Mononuclear cell (primary cell): Measurements from ENCODE around the gene SUSD2. TPM values are rescaled to one million over a fixed set of nuclear protein-coding genes. Genes with fewer than 3 reads are reported as not detected.
"Not testable (repeated sequence)": the region's sequence is repeated elsewhere in the genome, so short reads cannot be mapped to it uniquely, and the experiment has no call there.

Source experiments
- H3K27me3 ChIP-seq: 2 replicates; pipeline ENCODE4 v1.6.0; 2011; ENCODE audit warnings: low read length, control low read depth; ENCODE audit not compliant: insufficient read depth
- H3K4me1 ChIP-seq: 2 replicates; pipeline ENCODE4 v1.5.1; 2011; ENCODE audit warnings: mild to moderate bottlenecking, low read length, control low read depth; ENCODE audit not compliant: insufficient read depth
- H3K4me3 ChIP-seq: 2 replicates; pipeline ENCODE4 v1.5.1; 2011; ENCODE audit warnings: mild to moderate bottlenecking, low read length, moderate library complexity
- H3K9me3 ChIP-seq: 2 replicates; pipeline ENCODE4 v1.5.1; 2011; ENCODE audit warnings: low read depth, mild to moderate bottlenecking, control low read depth, low read length
- total RNA-seq: library from RNA; depleted of rRNA; stranded (reverse); fragments of >200 nt; gene quantifications from one replicate; pipeline ENCODE4 v1.2.3, GENCODE V29; 2012

The SUSD2 gene
- total RNA-seq, 1 donor = 0.31 TPM

DNA sequence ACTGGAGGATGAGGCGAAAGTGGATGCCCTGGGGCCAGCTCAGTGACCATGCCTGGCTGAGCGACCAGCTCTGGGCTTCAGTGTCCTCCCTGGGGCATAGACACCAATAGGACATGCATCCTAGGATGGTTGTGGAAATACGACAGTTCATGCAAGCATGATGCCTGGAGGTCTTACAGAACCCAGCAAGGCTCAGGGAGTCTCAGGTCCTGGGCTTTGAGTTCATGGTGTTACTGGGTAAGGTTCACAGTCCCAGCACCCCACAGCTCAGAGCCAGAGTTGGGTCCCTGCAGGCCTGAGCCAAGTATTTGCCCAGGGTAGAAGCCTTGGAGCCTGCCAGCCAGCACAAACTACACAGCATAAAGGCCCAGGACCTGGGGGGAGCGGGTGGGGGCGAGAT lies 4.2 kb upstream of the SUSD2 start:
- no peak overlapping the region for H3K4me3 ChIP-seq

GRCh38 chr22:24177456-24177855 lies 3.8 kb upstream of the SUSD2 start:
- no peaks in the 10 kb centered on the region for H3K27me3 ChIP-seq
- H3K4me1 ChIP-seq = no peaks in the 10 kb centered on the region
- H3K9me3 ChIP-seq = no peaks in the 10 kb centered on the region
- no peak overlapping the region for H3K4me3 ChIP-seq

More for the DNA sequence above, 4.2 kb upstream of the SUSD2 start:
- Histone ChIP-seq H3K27me3 (no peaks in the 10 kb centered on the region), H3K4me1 (no peaks in the 10 kb centered on the region), H3K9me3 (no peaks in the 10 kb centered on the region)

- Histone ChIP-seq H3K4me3 (no peak overlapping the region), H3K4me1 (no peaks in the 10 kb centered on the region), H3K9me3 (no peaks in the 10 kb centered on the region), H3K27me3 (no peaks in the 10 kb centered on the region)
Observed at GRCh38 chr22:24178021-24178431, 3.3 kb upstream of the SUSD2 start.

- no peaks in the 10 kb centered on the region for H3K9me3 ChIP-seq
- H3K4me3 ChIP-seq = no peak overlapping the region
- H3K27me3 ChIP-seq = no peaks in the 10 kb centered on the region
- H3K4me1 ChIP-seq = no peaks in the 10 kb centered on the region
Observed at GRCh38 chr22:24178502-24179440, 2.5 kb upstream of the SUSD2 start.

GRCh38 chr22:24179478-24180210 lies 1.6 kb upstream of the SUSD2 start:
- Histone ChIP-seq H3K4me3 (no peak overlapping the region), H3K27me3 (no peaks in the 10 kb centered on the region), H3K4me1 (no peaks in the 10 kb centered on the region), H3K9me3 (no peaks in the 10 kb centered on the region)

- no peak overlapping the region for H3K4me3 ChIP-seq
Observed at GRCh38 chr22:24180316-24181087, 785 bp upstream of the SUSD2 start.

GRCh38 chr22:24181996-24182899 lies 961 bp downstream of the SUSD2 start:
- H3K9me3 ChIP-seq = no peaks in the 10 kb centered on the region
- no peaks in the 10 kb centered on the region for H3K27me3 ChIP-seq
- H3K4me3 ChIP-seq = no peak overlapping the region
- H3K4me1 ChIP-seq = no peaks in the 10 kb centered on the region

More at GRCh38 chr22:24180316-24181087, 785 bp upstream of the SUSD2 start:
- Histone ChIP-seq H3K4me1 (no peaks in the 10 kb centered on the region), H3K9me3 (no peaks in the 10 kb centered on the region), H3K27me3 (no peaks in the 10 kb centered on the region)

DNA sequence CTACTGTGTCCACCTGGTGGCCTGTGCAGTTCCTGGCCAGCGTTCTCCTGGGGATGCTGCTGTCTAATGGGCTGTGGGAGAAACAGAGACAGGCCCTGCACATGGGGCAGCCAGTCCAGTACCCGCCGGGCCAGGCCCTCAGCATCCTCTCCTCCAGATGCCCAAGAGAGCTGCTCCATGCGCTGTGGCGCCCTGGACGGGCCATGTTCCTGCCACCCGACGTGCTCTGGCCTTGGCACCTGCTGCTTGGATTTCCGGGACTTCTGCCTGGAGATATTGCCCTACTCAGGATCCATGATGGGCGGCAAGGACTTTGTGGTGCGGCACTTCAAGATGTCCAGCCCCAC lies 1.6 kb downstream of the SUSD2 start:
- not testable (repeated sequence) for H3K27me3 ChIP-seq, H3K9me3 ChIP-seq, H3K4me1 ChIP-seq, H3K4me3 ChIP-seq

- Histone ChIP-seq H3K4me3 (no peak overlapping the region), H3K9me3 (no peaks in the 10 kb centered on the region), H3K4me1 (no peaks in the 10 kb centered on the region), H3K27me3 (no peaks in the 10 kb centered on the region)
Observed at GRCh38 chr22:24183321-24184031, 2.2 kb downstream of the SUSD2 start.

DNA sequence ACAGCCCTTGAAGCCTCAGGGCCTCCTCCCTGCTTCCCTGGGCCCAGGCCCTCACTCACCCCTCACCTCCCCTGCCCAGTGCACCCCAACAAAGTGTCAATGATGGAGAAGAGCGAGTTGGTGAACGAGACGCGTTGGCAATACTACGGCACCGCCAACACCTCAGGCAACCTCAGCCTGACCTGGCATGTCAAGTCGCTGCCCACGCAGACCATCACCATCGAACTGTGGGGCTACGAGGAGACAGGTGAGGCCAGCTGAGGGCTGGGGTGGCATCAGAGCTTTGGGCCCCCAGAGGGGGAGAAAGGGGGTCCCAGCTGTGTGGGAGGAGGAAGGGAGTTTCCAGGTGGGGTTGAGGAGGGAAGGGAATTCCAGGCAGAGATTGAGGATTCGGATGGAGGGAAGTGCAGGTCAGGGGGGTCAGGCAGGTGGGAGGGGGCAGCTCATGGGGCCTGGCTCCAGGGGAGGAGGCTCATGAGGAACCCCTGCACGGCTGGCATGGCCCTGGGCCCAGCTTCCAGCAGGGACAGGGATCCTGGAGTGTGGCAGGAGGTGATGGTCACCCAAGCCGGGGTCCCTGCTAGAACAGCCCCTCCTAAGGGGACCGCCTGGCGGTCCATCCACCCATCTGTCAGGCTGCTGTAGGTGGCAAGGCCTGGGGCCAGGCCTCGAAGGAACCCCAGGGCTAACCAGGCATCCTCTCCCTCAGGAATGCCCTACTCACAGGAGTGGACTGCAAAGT lies 2.9 kb downstream of the SUSD2 start:
- no peaks in the 10 kb centered on the region for H3K27me3 ChIP-seq
- H3K4me3 ChIP-seq = no peak overlapping the region
- no peaks in the 10 kb centered on the region for H3K9me3 ChIP-seq
- no peaks in the 10 kb centered on the region for H3K4me1 ChIP-seq

DNA sequence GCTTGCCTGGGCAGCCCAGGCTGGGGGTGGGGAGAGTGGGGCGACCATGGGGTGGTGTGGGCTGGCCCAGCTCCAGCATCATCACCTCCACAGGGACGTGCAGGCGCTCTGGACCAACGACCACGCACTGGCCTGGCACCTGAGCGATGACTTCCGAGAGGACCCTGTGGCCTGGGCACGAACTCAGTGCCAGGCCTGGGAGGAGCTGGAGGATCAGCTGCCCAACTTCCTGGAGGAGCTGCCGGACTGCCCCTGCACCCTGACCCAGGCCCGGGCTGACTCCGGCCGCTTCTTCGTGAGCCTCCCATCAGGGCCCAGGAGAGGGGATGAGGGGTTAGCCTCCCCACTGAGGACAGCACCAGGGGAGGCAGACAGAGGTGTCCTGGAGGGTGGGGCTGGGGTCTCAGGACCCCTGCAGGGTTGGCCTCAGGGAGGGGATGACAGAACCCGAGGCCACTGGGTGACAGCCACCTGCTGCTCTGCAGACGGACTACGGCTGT lies 3.8 kb downstream of the SUSD2 start:
- Histone ChIP-seq H3K27me3 (no peaks in the 10 kb centered on the region), H3K4me3 (no peak overlapping the region), H3K4me1 (no peaks in the 10 kb centered on the region), H3K9me3 (no peaks in the 10 kb centered on the region)

DNA sequence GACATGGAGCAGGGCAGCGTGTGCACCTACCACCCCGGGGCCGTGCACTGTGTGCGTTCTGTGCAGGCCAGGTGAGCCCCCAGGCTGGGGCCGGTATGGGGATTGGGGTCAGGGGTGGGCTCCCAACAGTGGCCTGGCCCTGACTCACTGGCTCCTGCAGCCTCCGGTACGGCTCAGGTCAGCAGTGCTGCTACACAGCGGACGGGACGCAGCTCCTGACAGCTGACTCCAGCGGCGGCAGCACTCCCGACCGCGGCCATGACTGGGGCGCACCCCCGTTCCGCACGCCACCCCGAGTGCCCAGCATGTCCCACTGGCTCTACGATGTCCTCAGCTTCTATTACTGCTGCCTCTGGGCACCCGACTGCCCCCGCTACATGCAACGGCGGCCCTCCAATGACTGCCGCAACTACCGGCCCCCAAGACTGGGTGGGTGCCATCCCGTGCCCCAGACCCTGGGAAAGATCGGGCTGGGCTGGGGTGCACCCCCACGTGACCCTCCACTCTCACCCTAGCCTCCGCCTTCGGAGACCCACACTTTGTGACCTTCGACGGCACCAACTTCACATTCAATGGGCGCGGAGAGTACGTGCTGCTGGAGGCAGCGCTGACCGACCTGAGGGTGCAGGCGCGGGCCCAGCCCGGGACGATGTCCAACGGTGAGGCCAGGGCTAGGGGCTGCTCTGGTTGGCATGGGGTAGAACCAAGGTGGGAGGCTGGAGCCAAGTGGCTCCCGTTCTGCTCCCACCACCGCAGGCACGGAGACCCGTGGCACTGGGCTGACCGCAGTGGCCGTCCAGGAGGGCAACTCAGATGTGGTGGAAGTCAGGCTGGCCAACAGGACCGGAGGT lies 4.4 kb downstream of the SUSD2 start:
- no peaks in the 10 kb centered on the region for H3K9me3 ChIP-seq
- H3K27me3 ChIP-seq = no peaks in the 10 kb centered on the region
- H3K4me3 ChIP-seq = no peak overlapping the region
- H3K4me1 ChIP-seq = no peaks in the 10 kb centered on the region
